ENCODE data around the gene CBX2. TPM values are rescaled to one million over a fixed set of nuclear protein-coding genes. Genes with fewer than 3 reads are reported as not detected.
A peak's percentile ranks its signal among the peaks of the same experiment; 100 is the strongest.

CBX2 gene
- total RNA-seq, 1 donor = 0.63 TPM

DNA sequence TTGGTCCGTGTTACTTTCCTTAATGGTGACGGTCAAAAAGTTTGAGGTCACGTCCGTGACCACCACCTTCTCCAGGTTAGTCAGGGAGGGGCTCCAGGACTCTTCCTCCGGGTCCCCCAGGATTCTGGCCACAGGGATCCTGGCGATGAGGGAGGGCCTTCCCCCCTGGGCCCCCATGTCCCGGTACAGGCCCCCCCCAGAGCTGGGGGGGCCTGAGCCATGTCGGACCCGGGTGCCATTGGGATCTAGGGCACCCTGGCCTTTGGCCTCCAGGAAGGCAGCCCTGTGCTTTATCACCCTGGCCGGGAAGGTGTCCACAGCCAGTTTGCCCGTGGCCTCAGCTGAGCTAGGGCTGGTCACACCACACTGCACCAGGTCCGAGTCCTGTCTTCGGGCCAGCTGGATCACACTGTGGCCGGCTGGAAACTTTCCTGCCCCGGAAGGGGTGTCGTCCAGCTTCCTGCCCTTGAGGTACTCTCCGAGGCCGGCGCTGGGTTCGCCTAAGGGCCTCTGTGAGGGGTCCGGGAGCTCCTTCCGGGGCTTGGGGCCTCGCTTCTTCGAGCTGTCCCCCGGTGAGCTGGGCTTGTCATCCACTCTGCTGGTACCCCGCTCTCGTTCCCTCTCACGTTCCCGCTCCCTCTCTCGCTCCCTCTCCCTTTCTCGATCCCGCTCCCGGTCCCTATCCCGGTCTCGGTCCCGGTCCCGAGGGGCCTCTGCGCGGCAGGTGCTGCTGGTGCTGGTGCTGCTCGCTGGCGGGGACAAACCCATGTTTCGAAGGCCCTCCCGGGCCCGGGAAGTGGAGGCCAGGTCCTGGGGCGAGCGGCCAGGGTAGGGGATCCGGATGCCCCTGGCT, 16.9 kb downstream of the CBX2 start:
- TF ChIP-seq, protein P1, sequence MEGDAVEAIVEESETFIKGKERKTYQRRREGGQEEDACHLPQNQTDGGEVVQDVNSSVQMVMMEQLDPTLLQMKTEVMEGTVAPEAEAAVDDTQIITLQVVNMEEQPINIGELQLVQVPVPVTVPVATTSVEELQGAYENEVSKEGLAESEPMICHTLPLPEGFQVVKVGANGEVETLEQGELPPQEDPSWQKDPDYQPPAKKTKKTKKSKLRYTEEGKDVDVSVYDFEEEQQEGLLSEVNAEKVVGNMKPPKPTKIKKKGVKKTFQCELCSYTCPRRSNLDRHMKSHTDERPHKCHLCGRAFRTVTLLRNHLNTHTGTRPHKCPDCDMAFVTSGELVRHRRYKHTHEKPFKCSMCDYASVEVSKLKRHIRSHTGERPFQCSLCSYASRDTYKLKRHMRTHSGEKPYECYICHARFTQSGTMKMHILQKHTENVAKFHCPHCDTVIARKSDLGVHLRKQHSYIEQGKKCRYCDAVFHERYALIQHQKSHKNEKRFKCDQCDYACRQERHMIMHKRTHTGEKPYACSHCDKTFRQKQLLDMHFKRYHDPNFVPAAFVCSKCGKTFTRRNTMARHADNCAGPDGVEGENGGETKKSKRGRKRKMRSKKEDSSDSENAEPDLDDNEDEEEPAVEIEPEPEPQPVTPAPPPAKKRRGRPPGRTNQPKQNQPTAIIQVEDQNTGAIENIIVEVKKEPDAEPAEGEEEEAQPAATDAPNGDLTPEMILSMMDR (IDR thresholded peaks at IDR 0.05; ENCODE audit: insufficient read depth, low read length) = no peak
- no peak for DNase-seq (ENCODE audit: low read depth)
- no peak overlapping the region for H3K4me3 ChIP-seq (ENCODE audit: low read depth, low read length)

GRCh38 chr17:79795795-79796443, 18.0 kb downstream of the CBX2 start:
- TF ChIP-seq, protein P1 (IDR thresholded peaks at IDR 0.05; ENCODE audit: insufficient read depth, low read length) = no peak
- no peak for DNase-seq (ENCODE audit: low read depth)
- H3K4me3 ChIP-seq (ENCODE audit: low read depth, low read length) = peak overlapping the region; percentile 83

GRCh38 chr17:79796444-79796762, 18.5 kb downstream of the CBX2 start:
- peak overlapping the region; percentile 83 for H3K4me3 ChIP-seq (ENCODE audit: low read depth, low read length)
- peak; percentile 19 for DNase-seq (ENCODE audit: low read depth)
- TF ChIP-seq, protein P1 (IDR thresholded peaks at IDR 0.05; ENCODE audit: insufficient read depth, low read length) = no peak

DNA sequence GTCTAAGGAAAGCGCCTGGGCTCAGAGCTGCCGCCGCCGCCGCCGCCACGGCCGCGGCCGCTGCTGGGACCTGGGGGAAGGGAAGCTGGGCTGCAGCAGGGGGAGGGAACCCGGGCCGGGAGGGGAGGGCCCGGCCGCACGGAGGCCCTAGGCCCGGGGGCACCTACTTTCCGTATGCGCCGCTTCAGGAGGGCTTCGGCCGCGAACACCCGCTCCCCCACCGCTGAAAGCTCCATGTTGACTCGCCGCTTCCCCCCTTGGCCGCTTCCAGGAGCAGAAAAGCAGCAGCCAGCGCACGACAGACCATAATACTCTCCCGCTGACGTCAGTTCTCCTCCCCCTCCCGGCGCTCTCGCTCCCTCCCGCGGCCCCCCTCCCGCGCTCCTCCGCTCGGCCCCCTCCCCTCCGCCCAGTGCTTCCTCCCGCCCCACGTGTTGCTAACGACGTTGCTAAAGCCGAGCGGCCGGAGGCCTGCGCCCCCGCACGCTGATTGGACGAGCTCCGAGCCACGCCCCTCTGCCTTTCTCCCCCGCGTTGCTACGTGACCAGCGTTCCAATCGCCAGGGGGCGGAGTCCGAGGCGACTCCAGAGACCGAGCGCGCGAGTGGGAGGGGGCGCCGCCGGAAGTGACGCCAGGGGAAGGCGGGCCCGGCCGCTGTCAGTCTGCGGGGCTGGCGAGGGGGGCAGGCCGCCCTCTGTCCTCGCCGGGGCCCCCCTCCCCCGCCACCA, 19.0 kb downstream of the CBX2 start, which contains the start of gene CBX8:
TSS of gene CBX8 (minus strand) at position 315 of the 729 bp plus-strand sequence. CDS start at position 236, 79 bp downstream.
- H3K4me3 ChIP-seq (ENCODE audit: low read depth, low read length) = peak within 1 kb of the TSS; percentile 83
- peak; percentile 99 for DNase-seq (ENCODE audit: low read depth)
- TF ChIP-seq, protein P1 (IDR thresholded peaks at IDR 0.05; ENCODE audit: insufficient read depth, low read length) = no peak

DNA sequence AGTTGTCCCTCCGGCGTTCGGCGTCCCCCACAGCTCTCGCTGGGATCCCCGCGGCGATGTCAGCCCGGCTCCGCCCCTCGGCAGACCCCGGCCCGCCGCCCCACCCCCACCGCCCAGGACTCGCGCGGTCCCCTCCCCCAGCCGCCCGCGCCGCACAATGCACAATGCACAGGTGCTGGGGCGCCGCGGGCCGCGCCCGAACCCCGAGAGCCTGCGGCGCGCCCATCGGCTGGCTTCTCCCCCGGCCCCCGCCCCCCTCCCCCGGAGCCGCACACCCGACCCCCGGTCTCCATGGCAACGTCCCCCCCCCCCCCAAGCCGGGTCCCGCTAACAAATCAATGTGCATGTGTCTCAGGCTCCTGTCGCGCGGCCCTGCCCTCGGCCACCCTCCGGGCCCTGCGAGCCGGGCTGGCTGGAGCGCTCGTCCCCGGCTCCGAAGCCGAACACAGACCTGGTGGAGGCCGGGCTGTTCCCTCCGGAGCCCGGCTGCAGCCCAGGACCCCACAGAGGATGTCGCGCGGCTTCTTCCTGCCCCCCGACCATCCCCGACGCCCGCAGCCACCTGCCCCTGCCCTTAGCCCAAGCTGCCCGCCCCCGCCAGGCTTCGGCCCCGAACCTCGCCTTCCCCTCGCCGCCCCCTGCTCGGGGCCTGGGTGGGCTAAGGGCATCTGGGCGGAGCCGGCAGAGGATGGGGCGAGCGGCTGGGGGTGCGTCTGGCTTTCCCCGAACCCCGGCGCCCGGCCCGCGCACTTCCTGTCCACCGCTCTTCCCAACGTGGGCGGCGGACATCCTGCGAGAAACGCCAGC, 19.7 kb downstream of the CBX2 start:
- peak overlapping the region; percentile 67 for H3K4me3 ChIP-seq (ENCODE audit: low read depth, low read length)
- TF ChIP-seq, protein P1 (IDR thresholded peaks at IDR 0.05; ENCODE audit: insufficient read depth, low read length) = no peak
- DNase-seq (ENCODE audit: low read depth) = no peak
